GM12801 (cell line): ENCODE measurements around the gene PID1.

Source experiments
- TF ChIP-seq, protein P1 (sequence below): IDR thresholded peaks from one replicate; pipeline ENCODE4 v1.5.1; 2011; ENCODE audit warnings: control low read depth; ENCODE audit not compliant: insufficient read length; ENCODE audit errors: extremely low read depth

PID1 gene

DNA sequence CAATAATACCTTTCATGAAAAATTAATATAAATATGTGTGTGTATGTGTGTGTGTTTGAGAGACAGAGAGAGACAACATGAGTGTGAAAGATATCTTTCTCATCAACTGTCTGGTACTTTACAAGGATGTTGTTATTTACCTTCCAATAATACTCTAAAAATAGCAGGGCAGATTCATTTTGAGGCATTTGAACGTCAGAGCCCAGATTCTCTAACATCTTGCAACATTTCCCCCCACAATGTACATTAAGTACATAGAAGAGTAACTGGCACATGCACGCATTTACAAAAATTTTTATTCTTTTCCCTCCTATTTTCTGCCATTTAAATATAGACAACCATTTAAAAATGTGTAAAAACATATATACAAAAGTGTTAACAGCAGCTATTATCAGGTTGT, 100.9 kb downstream of the PID1 start:
- TF ChIP-seq, protein P1, sequence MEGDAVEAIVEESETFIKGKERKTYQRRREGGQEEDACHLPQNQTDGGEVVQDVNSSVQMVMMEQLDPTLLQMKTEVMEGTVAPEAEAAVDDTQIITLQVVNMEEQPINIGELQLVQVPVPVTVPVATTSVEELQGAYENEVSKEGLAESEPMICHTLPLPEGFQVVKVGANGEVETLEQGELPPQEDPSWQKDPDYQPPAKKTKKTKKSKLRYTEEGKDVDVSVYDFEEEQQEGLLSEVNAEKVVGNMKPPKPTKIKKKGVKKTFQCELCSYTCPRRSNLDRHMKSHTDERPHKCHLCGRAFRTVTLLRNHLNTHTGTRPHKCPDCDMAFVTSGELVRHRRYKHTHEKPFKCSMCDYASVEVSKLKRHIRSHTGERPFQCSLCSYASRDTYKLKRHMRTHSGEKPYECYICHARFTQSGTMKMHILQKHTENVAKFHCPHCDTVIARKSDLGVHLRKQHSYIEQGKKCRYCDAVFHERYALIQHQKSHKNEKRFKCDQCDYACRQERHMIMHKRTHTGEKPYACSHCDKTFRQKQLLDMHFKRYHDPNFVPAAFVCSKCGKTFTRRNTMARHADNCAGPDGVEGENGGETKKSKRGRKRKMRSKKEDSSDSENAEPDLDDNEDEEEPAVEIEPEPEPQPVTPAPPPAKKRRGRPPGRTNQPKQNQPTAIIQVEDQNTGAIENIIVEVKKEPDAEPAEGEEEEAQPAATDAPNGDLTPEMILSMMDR = no peak

GRCh38 chr2:229169751-229170150, 101.3 kb downstream of the PID1 start:
- TF ChIP-seq, protein P1 = no peak

DNA sequence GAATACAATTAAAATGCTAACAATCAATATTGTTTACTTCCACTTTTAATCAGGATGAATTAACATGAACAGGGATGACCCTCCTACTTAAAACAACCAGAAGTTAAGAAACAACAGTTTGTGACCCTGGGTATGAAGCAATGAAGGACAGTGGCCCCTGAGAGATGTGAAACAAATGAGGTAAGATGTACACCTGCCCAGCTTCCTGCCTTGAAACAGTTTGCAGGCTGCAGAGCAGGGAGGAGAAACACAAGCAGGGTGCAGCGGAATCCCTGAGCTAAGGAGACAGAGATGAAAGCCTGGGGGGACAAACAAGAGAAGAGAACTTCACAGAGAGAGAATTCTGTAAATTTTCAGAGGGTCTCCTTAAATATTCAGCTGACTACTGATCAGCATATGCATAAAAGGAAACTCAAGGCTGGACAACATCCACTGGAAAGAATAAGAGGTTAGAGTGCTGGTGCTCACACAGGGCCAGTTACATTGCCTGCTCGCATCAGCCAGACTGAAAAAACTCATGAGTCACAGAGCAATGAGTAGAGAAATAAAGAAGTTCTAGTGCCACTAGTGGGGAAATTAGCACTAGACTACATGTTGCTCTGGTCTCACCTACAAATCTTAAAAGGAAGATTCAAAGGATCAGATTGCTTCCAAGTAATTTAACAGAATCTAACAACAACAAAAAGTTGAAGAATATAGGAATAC, 106.4 kb downstream of the PID1 start:
- TF ChIP-seq, protein P1 = no peak

DNA sequence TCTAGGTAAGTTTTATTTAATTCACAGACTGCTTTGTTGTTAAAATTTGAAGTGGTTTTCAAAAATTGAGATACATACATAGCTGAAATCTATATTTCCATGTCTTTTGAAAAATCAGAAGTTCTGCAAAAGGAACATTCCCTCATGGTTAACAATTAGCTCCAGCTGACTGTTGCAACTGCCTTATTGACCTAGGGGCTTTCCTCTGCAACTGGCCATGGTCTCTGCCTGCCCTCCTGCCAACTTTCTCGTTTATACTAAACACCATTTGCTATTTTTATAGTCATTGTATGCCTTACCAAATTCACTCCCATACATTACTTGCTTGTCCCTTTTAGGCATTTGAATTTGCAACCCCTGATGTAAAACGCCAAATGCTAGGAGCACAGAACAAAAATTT, 107.2 kb downstream of the PID1 start:
- TF ChIP-seq, protein P1 = no peak

DNA sequence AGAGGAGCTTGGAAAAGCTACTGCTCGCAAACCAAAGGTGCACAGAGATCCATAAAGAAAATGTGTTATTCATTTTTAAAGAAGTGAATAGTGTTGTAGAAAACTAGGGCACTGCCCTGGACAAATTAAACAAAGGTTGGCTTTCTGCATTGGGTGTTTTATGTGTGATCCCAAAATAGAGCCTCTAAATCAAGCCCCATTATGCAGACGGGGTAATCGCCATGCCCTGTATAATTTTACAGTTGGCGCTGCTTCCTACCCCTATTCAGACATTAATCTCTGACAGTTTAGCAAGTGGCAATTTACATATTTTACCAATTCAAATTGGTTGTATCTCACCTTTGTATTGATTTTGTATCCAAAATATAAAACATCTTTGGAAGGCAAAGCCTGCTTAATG, 109.1 kb downstream of the PID1 start:
- TF ChIP-seq, protein P1 = no peak

GRCh38 chr2:229160984-229161383, 110.1 kb downstream of the PID1 start:
- TF ChIP-seq, protein P1 = no peak

DNA sequence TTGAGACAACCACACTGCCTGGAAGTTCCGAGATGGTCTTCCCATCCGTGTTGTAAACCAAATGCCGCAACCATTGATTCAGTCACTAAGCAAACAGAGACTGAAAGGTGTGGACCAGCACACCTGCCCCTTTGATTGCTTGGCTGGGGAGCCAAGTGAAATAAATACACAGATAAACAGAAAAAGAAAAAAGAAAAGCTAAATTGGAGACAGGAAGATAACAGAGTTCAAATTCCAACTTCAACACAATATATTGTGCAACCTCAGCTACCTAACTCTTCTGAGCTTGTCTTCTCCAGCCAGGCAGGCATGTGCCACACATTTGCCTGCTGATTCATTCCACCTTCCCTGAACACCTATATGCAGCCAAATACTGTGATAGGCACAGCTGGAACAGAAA, 110.9 kb downstream of the PID1 start:
- TF ChIP-seq, protein P1 = no peak

- TF ChIP-seq, protein P1 = no peak
Measured at GRCh38 chr2:229159405-229159804, 111.7 kb downstream of the PID1 start.
